ENCODE data around the gene MOSMO.
"Not testable (repeated sequence)": the region's sequence is repeated elsewhere in the genome, so short reads cannot be mapped to it uniquely, and the experiment has no call there.

MOSMO gene

DNA sequence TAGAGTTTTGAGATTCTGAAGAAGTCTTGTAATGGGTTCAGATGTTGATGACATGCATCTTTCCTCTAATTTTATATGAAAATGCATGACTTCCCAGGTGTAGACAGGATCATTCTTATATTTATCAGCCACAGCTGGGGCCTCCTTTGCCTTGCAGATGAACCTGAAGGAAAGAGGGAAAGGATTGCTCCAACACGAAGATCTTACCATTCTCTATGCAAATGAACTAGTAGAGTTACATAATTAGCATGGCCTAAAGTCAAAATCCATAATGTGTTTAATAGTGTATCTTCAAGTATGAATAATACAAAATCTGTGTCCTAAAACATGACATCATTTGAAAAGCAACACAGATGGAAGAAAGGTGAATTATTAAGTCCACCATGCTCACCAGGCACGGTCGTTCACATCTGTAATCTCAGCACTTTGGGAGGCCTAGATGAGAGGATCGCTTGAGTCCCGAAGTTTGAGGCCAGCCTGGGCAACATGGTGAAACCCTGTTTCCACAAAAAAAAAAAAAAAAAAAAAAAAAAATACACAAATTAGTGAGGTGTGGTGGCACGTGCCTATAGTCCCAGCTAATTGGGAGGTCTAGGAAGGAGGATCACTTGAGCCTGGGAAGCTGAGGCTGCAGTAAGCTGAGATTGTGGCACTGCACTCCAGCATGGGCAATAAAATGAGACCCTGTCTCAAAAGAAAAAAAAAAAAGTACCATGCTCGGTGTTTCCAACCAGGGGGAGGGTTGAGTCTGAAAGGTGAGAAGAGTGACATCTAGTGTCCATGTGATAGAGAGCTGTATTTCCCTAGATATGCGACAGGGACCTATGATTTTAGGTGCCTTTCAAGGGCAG is 90.7 kb downstream of the MOSMO start:
- peak; percentile 50 to 73 for DNase-seq

DNA sequence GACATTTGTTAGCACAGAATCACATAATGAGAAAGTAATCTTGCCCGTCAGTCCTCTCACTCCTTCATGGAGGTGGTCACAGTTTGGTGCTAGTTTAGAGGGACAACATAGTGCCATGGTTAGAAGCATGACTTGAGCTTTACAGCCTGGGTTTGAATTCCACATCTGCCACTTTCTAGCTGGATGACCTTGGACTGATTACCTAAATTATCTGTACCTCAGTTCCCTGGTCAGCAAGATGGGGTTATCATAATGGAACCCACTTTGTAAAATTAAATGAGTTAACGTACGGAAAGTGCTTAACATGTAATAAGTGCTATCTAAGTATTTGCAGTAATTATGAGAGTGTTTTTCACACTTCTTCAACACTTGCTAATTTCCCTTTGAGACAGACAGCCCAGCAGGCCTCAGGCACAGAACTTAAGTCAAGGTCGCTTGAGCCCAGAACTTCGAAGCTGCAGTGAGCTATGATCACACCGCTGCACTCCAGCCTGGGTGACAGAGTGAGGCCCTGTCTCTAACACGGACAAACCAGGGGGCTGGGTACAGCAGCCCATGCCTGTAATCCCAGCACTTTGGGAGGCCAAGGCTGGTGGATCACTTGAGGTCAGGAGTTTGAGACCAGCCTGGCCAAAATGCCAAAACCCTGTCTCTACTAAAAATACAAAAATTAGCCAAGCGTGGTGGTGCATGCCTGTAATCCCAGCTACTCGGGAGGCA is 91.5 kb downstream of the MOSMO start:
- DNase-seq: no peak

DNA sequence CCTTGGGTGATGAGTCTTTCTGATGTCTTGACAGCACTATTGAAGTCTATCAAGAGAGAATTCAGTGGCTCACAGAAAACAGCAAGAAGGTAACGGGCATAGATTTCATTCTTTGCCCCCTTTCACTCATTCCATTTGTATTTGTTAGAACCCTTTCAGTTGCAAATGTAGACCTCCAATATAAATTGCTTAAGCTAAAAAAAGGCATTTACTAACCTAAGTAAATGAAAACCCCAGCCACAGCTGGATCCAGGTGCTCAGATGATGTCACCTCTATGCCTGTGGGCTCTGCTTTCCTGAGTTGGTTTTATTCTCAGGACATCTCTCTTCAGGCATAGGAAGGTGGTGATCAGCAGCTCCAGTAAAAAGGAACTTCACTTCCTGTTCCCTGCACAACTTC is 95.5 kb downstream of the MOSMO start:
- no peak for DNase-seq

DNA sequence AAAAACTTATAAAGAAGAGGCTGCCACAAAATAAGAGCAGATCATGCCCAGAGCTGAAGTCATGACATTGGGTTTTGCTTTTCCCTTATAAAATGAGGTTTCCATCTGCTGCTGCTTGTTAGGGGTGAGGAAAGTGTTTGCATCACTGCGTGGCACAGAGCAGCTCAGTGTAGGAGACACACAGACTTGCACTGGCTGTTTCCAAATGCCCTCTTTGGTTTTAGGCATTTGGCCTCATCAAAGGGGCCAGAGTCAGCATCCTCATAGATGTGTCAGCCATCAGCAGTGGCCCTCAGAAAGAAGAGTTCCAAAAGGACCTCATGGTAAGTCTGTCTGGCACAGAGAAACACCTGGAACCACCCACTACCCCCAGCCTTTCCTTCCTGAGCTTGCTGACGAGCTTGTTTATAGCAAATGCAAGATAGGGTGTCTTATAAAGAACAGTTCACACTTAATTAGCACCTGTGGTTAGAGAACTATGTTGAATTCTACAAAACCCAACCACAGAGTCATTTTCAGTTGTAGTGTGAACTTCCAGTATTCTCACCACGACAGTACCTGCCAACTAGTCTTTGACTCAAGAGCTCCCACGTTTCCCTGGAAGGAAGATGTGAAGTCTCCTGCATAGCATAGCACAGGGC is 101.5 kb downstream of the MOSMO start:
- DNase-seq: no peak

DNA sequence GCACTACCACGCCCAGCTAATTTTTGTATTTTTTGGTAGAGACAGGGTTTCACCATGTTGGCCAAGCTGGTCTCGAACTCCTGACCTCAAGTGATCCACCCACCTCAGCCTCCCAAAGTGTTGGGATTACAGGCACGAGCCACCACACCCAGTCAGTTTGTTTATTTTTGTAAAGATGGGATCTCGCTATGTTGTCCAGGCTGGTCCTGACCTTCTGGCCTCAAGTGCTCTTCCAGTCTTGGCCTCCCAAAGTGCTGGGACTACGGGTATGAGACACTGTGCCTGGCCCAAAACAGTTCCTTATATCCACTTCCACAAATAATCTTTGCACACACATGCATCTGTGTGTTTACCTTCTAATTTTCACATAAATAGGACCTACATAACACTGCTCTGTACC is 103.7 kb downstream of the MOSMO start:
- not testable (repeated sequence) for DNase-seq

DNA sequence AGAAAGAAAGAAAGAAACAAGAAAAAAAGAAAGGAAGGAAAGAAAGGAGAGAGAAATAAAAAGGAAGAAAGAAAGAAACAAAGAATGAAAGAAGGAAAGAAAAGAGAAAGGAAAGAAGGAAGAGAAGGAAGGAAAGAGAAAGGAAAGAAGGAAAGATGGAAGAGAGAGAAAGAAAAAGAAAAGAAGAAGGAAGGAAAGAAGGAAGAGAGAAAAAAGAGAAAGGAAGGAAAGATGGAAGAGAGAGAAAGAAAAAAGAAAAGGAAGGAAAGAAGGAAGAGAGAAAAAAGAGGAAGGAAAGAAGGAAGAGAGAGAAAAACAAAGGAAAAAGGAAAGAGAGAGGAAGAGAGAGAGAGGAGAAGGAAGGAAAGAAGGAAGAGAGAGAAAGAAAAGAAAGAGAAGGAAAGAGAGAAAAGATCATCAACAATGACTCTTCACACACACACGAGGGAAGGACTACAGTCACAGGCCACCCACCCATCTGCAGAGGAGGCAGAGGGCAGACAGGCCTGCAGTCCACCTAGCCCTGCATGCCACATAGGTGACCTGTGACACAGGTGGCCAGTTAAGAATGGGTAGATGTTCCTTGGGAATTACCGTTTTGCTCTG is 108.3 kb downstream of the MOSMO start:
- no peak for DNase-seq

DNA sequence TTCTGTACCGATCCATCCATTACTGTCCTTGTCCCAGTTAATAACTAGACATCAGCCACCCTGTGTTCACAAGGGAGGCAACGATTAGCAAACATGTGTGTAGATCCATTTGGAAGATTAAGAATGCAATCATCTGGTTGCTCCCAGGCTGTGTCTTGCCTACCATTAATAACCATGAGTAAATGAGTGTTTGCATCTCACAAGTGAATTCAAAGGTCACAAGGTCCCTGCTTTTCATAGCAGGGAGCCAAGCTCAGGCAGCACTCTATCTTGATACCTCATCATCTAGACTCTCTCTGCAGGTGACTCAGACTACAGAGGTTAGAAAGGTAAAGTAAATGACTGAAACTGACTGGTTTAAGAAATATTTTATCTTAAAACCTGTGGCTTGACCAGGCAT is 109.7 kb downstream of the MOSMO start:
- DNase-seq: no peak

DNA sequence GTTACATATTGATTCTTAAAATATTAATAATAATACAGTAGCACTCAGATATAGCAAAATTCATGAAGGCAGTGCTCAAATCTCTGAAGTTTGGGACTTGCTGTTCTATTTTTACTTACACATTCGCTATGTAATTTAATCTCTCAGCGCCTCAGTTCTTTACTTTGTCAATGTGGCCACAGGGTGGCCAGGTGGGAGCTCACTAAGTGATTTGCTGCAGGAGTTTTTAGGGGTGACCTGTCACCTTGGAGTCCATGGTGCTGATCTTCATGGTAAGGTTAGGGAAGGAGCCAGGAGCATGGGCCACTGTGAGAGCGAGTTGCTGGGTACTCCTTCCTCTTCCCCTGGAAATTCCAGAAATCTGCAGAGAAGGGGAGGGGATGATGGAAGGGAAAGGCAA is 112.5 kb downstream of the MOSMO start:
- no peak for DNase-seq

DNA sequence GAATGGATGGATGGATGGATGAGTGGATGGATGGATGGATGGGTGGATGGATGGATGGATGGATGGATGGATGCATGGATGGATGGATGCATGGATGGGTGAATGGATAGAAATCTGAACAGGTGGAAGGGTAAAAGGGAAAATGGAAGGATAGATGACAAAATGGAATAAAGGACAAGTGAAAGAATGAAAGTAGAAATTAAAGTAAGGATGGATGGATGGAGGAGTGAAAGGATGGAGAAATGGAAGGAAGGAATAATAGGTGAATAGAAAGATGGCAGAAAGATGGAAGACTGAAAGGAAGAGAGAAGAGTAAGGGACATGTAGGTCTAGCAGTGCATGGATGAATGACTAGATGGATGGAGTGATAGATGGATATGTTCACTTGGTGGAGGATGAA is 114.3 kb downstream of the MOSMO start:
- DNase-seq: no peak

DNA sequence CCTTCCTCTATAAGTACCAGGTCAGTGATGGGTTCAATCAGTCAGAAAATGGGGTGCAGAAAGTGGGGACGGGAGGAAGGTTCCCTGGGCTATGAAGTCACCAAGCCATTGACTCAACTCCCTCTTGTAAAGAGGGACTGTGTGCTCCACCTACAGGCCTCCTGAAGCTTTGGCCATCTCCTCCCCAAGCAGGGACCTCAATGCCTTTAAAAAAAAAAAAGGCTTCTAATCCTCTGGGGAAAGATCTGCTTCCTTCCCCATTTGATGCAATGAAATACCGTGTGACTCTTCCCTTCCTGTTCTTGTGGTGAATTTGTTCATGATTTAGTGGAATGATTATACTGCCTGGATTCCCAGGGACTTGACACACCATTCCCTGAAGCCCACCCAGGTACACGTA is 115.2 kb downstream of the MOSMO start:
- DNase-seq: no peak

DNA sequence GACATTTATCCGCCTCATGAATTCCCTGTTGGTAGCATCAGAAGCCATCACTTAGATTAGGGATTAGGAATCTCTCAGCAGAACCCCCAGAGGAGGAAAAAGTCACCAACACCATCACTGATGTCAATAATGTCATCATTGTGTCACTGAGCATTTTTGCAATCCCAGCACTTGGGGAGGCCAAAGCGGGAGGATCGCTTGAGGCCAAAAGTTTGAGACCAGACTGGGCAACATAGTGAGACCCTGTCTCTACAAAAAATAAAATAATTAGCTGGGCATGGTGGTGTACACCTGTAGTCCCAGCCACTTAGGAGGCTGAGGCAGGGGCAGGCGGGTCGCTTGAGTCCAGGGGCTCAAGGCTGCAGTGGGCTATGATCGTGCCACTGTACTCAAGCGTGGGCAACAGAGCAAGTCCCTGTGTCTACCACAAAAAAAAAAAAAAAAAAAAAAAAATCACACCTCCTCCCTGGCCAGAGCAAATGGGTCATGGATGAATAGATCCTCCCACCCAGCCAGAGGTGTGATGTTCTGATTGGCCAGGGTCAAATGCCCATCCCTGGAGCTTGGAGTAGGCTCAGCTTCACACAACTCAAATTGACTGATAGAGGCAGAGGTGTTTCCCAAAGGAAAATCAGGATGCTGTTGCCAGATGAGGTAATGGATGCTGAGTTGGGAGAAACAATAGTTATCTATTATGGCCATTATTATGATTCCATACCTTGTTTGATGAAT is 116.0 kb downstream of the MOSMO start:
- DNase-seq: no peak

DNA sequence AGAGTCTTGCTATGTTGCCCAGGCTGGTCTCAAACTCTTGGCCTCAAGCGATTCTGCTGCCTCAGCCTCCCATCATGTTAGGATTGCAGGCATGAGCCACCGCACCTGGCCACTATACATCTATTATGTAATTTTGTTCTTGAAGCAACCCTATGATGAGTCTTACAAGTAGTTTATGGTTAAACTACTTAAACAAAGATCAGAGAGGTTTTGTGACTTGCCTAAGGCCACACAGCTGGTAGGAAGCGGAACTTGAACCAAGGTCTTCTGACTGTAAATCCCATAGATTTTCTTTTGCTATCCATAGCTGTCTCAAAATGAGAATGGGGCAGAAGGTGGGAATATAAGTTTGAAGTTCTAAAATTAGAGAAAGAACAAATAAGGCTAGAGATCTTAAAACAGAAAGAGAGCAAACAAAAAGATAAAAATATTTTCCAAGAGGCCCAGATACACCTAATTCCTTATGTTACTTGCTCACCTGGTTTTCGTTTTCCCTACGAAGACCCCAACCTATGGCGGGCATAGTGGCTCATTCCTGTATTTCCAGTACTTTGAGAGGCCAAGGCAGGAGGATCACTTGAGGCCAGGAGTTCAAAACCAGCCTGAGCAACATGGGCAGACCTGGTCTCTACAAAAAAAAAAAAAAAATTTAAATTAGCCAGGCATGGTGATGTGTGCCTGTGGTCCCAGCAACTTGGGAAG is 116.8 kb downstream of the MOSMO start:
- DNase-seq: no peak

DNA sequence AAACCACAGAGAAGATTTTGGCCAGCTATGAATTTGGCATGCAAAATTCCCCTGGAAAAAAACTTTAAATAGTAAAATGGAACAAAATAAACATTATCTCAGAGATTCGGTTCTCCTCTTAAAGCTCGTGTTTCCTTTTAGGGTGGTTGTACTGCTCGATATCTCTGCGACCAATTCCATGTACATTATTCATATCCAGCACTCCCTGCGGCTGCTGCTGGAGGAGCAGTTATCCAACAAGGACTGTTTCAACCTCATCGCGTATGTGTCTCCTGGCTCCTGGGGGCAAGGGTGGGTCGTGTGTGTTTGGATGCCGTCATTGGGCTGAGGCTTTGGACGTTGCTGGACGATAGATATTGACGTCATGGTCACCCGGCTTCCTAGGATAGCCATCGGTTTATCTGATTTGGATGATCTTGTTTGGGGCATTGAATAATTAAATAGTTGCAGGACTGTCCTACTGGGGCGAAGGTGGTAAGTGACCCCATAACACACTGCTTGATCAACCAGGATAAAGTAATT is 118.2 kb downstream of the MOSMO start:
- DNase-seq: no peak

DNA sequence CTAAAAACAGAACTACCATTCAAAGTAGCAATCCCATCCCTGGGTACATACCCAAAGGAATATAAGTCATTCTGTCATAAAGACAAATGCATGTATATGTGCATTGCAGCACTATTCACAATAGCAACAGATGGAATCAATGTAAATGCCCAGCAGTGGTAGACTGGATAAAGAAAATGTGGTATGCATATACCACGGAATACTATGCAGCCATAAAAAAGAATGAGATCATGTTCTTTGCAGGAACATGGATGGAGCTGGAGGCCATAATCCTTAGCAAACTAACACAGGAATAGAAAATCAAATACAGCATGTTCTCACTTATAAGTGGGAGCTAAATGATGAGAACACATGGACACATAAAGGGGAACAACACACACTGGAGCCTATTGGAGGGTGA is 120.6 kb downstream of the MOSMO start:
- not testable (repeated sequence) for DNase-seq

DNA sequence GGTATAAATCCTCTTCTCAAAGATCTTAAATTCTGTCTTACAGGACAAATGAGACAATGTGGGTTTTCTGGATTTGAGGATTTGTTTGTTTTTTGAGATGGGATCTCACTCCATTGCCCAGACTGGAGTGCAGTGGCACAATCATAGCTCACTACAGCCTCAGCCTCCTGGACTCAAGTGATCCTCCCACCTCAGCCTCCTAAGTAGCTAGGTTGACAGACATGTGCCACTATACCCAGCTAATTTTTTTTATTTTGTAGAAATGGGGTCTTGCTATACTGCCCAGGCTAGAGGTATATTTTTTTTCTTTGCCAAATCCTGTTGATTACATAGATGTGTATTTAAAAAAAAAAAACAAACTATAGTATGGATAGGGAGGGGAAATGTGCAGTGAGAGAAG is 122.6 kb downstream of the MOSMO start:
- no peak for DNase-seq

DNA sequence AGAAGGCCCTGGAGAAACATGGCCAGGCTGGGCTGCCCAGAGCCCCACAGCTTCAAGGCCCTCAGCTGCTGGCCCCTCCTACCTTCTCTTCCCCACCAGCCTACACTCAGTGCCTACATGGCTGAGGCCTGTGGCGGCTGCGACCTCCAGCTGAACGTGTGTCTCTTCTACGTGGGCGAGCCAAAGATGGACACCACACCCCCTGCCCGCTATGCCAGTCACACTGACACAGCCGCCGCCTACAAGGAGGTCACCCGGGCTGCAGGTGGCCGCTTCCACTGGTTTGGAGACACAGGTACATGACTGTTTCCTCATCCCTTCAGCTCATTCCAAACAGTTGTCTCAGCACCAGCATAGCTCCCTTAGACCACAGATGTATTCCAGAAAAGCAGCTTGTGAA is 124.9 kb downstream of the MOSMO start:
- no peak for DNase-seq
